GM18519 (cell line): ENCODE measurements around the gene MPV17L2.

Source experiments
- ATAC-seq: cut with Tn5 transposase; IDR thresholded peaks from one replicate; pipeline ENCODE4 v1.9.1; 2021; ENCODE audit warnings: mild to moderate bottlenecking, moderate library complexity; ENCODE audit not compliant: unreplicated experiment, low FRiP score

MPV17L2 gene

GRCh38 chr19:18211683-18212082 lies 18.7 kb downstream of the MPV17L2 start:
- no peak for ATAC-seq

- ATAC-seq: no peak
These were observed 21.9 kb downstream of the MPV17L2 start for GRCh38 chr19:18214779-18215433.

- no peak for ATAC-seq
These were observed 23.8 kb downstream of the MPV17L2 start for GRCh38 chr19:18216789-18217188.

- ATAC-seq: no peak
These were observed 25.1 kb downstream of the MPV17L2 start for GRCh38 chr19:18218159-18218558.

- no peak for ATAC-seq
These were observed 25.6 kb downstream of the MPV17L2 start for GRCh38 chr19:18218600-18218999.

- no peak for ATAC-seq
These were observed 27.1 kb downstream of the MPV17L2 start for GRCh38 chr19:18219911-18220631.

GRCh38 chr19:18220632-18221275 lies 27.7 kb downstream of the MPV17L2 start:
- no peak for ATAC-seq

GRCh38 chr19:18221815-18222725 lies 29.1 kb downstream of the MPV17L2 start:
- no peak for ATAC-seq

- ATAC-seq: no peak
These were observed 31.0 kb downstream of the MPV17L2 start for GRCh38 chr19:18223860-18224524.

- ATAC-seq: peak; percentile 75
These were observed 31.7 kb downstream of the MPV17L2 start for GRCh38 chr19:18224525-18225354.

GRCh38 chr19:18225355-18225701 lies 32.3 kb downstream of the MPV17L2 start:
- ATAC-seq: no peak

- no peak for ATAC-seq
These were observed 32.9 kb downstream of the MPV17L2 start, which contains the start of gene PDE4C for GRCh38 chr19:18225702-18226468. PDE4C (minus strand) TSS chr19:18226438; CDS start chr19:18226415, 23 bp downstream.

- ATAC-seq: no peak
These were observed 34.1 kb downstream of the MPV17L2 start for GRCh38 chr19:18226956-18227780.

GRCh38 chr19:18227781-18228271 lies 34.8 kb downstream of the MPV17L2 start:
- ATAC-seq: no peak

GRCh38 chr19:18229474-18229873 lies 36.5 kb downstream of the MPV17L2 start:
- ATAC-seq: no peak

GRCh38 chr19:18229915-18230314 lies 36.9 kb downstream of the MPV17L2 start:
- no peak for ATAC-seq

GRCh38 chr19:18230941-18231734 lies 38.1 kb downstream of the MPV17L2 start:
- no peak for ATAC-seq
